ENCODE measurements around the gene WDCP. TPM values are rescaled to one million over a fixed set of nuclear protein-coding genes. Genes with fewer than 3 reads are reported as not detected.
"Not testable (repeated sequence)": the region's sequence is repeated elsewhere in the genome, so short reads cannot be mapped to it uniquely, and the experiment has no call there.

WDCP gene
- polyA plus RNA-seq, 1 donor from 2014 or later = 5.8 TPM

GRCh38 chr2:24048769-24049484, 1.7 kb upstream of the WDCP start:
- Mint-ChIP-seq H3K4me3 (peak overlapping the region in 3 of 4 donors; percentile 79 to 93 (median 88)), H3K36me3 (no peaks in the 10 kb centered on the region), H3K9me3 (no peaks in the 10 kb centered on the region), H3K27me3 (peaks cover 4% of the 10 kb centered on the region), H3K4me1 (peaks cover 11 to 24% (median 19%) of the 10 kb centered on the region in 3 donors), H3K27ac (no peak overlapping the region)

GRCh38 chr2:24047703-24048033, 477 bp upstream of the WDCP start:
- H3K9me3 Mint-ChIP-seq = no peaks in the 10 kb centered on the region
- H3K36me3 Mint-ChIP-seq = no peaks in the 10 kb centered on the region
- H3K4me1 Mint-ChIP-seq = peaks cover 11 to 26% (median 21%) of the 10 kb centered on the region in 3 donors
- H3K27ac Mint-ChIP-seq = peak overlapping the region; percentile 6 to 90 (median 85)
- peaks cover 4% of the 10 kb centered on the region for H3K27me3 Mint-ChIP-seq
- peak overlapping the region; percentile 81 to 100 (median 95) for H3K4me3 Mint-ChIP-seq

GRCh38 chr2:24046599-24046929, 627 bp downstream of the WDCP start:
- peaks cover 4% of the 10 kb centered on the region for H3K27me3 Mint-ChIP-seq
- H3K9me3 Mint-ChIP-seq = no peaks in the 10 kb centered on the region
- H3K4me1 Mint-ChIP-seq = peaks cover 11 to 26% (median 21%) of the 10 kb centered on the region in 3 donors
- no peaks in the 10 kb centered on the region for H3K36me3 Mint-ChIP-seq
- peak overlapping the region in 1 of 3 donors; percentile 85 for H3K27ac Mint-ChIP-seq
- H3K4me3 Mint-ChIP-seq = peak overlapping the region; percentile 67 to 100 (median 95)

GRCh38 chr2:24045511-24046508, 1.4 kb downstream of the WDCP start:
- Mint-ChIP-seq H3K27me3 (peaks cover 4% of the 10 kb centered on the region), H3K9me3 (no peaks in the 10 kb centered on the region), H3K36me3 (no peaks in the 10 kb centered on the region), H3K4me3 (peak overlapping the region; percentile 21 to 98 (median 66)), H3K27ac (no peak overlapping the region), H3K4me1 (peaks cover 11 to 26% (median 21%) of the 10 kb centered on the region in 3 donors)

GRCh38 chr2:24043133-24043532, 4.1 kb downstream of the WDCP start:
- H3K36me3 Mint-ChIP-seq, H3K4me3 Mint-ChIP-seq, H3K27me3 Mint-ChIP-seq, H3K27ac Mint-ChIP-seq, H3K9me3 Mint-ChIP-seq: not testable (repeated sequence)
- H3K4me1 Mint-ChIP-seq = peaks cover 15 to 22% (median 21%) of the 10 kb centered on the region in 3 donors

- no peaks in the 10 kb centered on the region for H3K9me3 Mint-ChIP-seq
- H3K36me3 Mint-ChIP-seq = peaks cover 8% of the 10 kb centered on the region
- no peak overlapping the region for H3K27ac Mint-ChIP-seq
- no peak overlapping the region for H3K4me3 Mint-ChIP-seq
- no peaks in the 10 kb centered on the region for H3K27me3 Mint-ChIP-seq
- peaks cover 13 to 14% (median 13%) of the 10 kb centered on the region in 3 donors for H3K4me1 Mint-ChIP-seq
Observed at GRCh38 chr2:24040511-24040910, 6.7 kb downstream of the WDCP start.

- Mint-ChIP-seq H3K27ac (no peak overlapping the region), H3K9me3 (no peaks in the 10 kb centered on the region), H3K36me3 (peaks cover 8% of the 10 kb centered on the region), H3K4me1 (peaks cover 8 to 12% (median 10%) of the 10 kb centered on the region in 3 donors), H3K4me3 (no peak overlapping the region), H3K27me3 (no peaks in the 10 kb centered on the region)
Observed at GRCh38 chr2:24038786-24039499, 8.2 kb downstream of the WDCP start.

- H3K9me3 Mint-ChIP-seq = no peaks in the 10 kb centered on the region
- no peak overlapping the region for H3K4me3 Mint-ChIP-seq
- H3K4me1 Mint-ChIP-seq = peaks cover 0 to 7% (median 4%) of the 10 kb centered on the region in 3 donors
- peaks cover 16% of the 10 kb centered on the region for H3K36me3 Mint-ChIP-seq
- H3K27ac Mint-ChIP-seq = no peak overlapping the region
- no peaks in the 10 kb centered on the region for H3K27me3 Mint-ChIP-seq
Observed at GRCh38 chr2:24026233-24026632, 21.0 kb downstream of the WDCP start.

- Mint-ChIP-seq H3K9me3 (no peaks in the 10 kb centered on the region), H3K4me3 (no peak overlapping the region), H3K27ac (peak overlapping the region in 1 of 3 donors; percentile 29), H3K36me3 (peaks cover 13% of the 10 kb centered on the region), H3K27me3 (no peaks in the 10 kb centered on the region), H3K4me1 (peaks cover 0 to 7% (median 2%) of the 10 kb centered on the region in 3 donors)
Observed at GRCh38 chr2:24024996-24025663, 22.1 kb downstream of the WDCP start.

GRCh38 chr2:24024018-24024417, 23.2 kb downstream of the WDCP start:
- H3K27me3 Mint-ChIP-seq = no peaks in the 10 kb centered on the region
- no peak overlapping the region for H3K27ac Mint-ChIP-seq
- peaks cover 0 to 4% (median 2%) of the 10 kb centered on the region in 3 donors for H3K4me1 Mint-ChIP-seq
- no peaks in the 10 kb centered on the region for H3K9me3 Mint-ChIP-seq
- peaks cover 13% of the 10 kb centered on the region for H3K36me3 Mint-ChIP-seq
- no peak overlapping the region for H3K4me3 Mint-ChIP-seq

GRCh38 chr2:24022975-24023575, 24.1 kb downstream of the WDCP start:
- Mint-ChIP-seq H3K9me3 (no peaks in the 10 kb centered on the region), H3K4me3 (no peak overlapping the region), H3K4me1 (no peaks in the 10 kb centered on the region), H3K36me3 (peaks cover 7% of the 10 kb centered on the region), H3K27ac (no peak overlapping the region), H3K27me3 (no peaks in the 10 kb centered on the region)

GRCh38 chr2:24022324-24022974, 24.7 kb downstream of the WDCP start:
- Mint-ChIP-seq H3K9me3 (no peaks in the 10 kb centered on the region), H3K27ac (peak overlapping the region in 1 of 3 donors; percentile 33), H3K27me3 (no peaks in the 10 kb centered on the region), H3K4me3 (no peak overlapping the region), H3K36me3 (peaks cover 7% of the 10 kb centered on the region), H3K4me1 (no peaks in the 10 kb centered on the region)

- no peaks in the 10 kb centered on the region for H3K9me3 Mint-ChIP-seq
- no peak overlapping the region for H3K4me3 Mint-ChIP-seq
Observed at GRCh38 chr2:24021122-24021998, 25.8 kb downstream of the WDCP start.

More at GRCh38 chr2:24021122-24021998, 25.8 kb downstream of the WDCP start:
- H3K27me3 Mint-ChIP-seq = no peaks in the 10 kb centered on the region
- peak overlapping the region in 2 of 3 donors; percentile 6 to 63 for H3K27ac Mint-ChIP-seq
- H3K4me1 Mint-ChIP-seq = no peaks in the 10 kb centered on the region
- H3K36me3 Mint-ChIP-seq = peaks cover 7% of the 10 kb centered on the region

Measured in IgD-negative memory B cell (primary cell).